Osteoblast (primary cell): ENCODE measurements around the gene ASTN2. TPM values are rescaled to one million over a fixed set of nuclear protein-coding genes. Genes with fewer than 3 reads are reported as not detected.

Experiments
- DNase-seq: peaks from one replicate; pipeline ENCODE4 v3.0.0; 2011; ENCODE audit warnings: low spot score, mixed read lengths; ENCODE audit not compliant: insufficient read length; ENCODE audit errors: missing footprints
- H2AFZ ChIP-seq: 2 replicates; pipeline ENCODE4 v1.6.0; 2011; ENCODE audit warnings: mild to moderate bottlenecking, low read length
- H3K27ac ChIP-seq: 2 replicates; pipeline ENCODE4 v1.5.1; 2011; ENCODE audit warnings: mild to moderate bottlenecking, low read depth, low read length, moderate library complexity
- H3K27me3 ChIP-seq: 2 replicates; pipeline ENCODE4 v1.6.0; 2012; ENCODE audit warnings: mild to moderate bottlenecking, control low read depth, inconsistent platforms, low read length, moderate library complexity; ENCODE audit not compliant: insufficient read depth
- H3K36me3 ChIP-seq: 2 replicates; pipeline ENCODE4 v1.5.1; 2011; ENCODE audit warnings: mild to moderate bottlenecking, low read length, control low read depth, moderate library complexity; ENCODE audit not compliant: insufficient read depth
- H3K4me1 ChIP-seq: 2 replicates; pipeline ENCODE4 v1.5.1; 2011; ENCODE audit warnings: mild to moderate bottlenecking, low read length, control low read depth, moderate library complexity; ENCODE audit not compliant: insufficient read depth
- H3K4me2 ChIP-seq: 2 replicates; pipeline ENCODE4 v1.6.0; 2011; ENCODE audit warnings: mild to moderate bottlenecking, low read length; ENCODE audit not compliant: insufficient read depth
- H3K4me3 ChIP-seq: fragments of 200-600 bp; sonication (generic); 3 replicates; pipeline ENCODE4 v1.5.1; 2012; ENCODE audit warnings: mild to moderate bottlenecking, low read length, inconsistent platforms; ENCODE audit not compliant: insufficient read depth
- H3K79me2 ChIP-seq: 2 replicates; pipeline ENCODE4 v1.6.0; 2012; ENCODE audit warnings: mild to moderate bottlenecking, low read length, control low read depth, inconsistent platforms; ENCODE audit not compliant: insufficient read depth
- H3K9me3 ChIP-seq: 2 replicates; pipeline ENCODE4 v1.5.1; 2011; ENCODE audit warnings: low read depth, low read length, control low read depth
- H4K20me1 ChIP-seq: 2 replicates; pipeline ENCODE4 v1.6.0; 2012; ENCODE audit warnings: mild to moderate bottlenecking, low read length, control low read depth; ENCODE audit not compliant: insufficient read depth
- total RNA-seq: library from RNA; depleted of rRNA; stranded (reverse); fragments of >200 nt; gene quantifications from 2 replicates; pipeline ENCODE4 v1.2.3, GENCODE V29; 2012
- TF ChIP-seq, protein P1 (sequence below): IDR thresholded peaks from 2 replicates; pipeline ENCODE4 v1.5.1; 2011; ENCODE audit warnings: mild to moderate bottlenecking, low read depth, low read length, moderate library complexity; ENCODE audit errors: extremely low read depth

Gene ASTN2
- total RNA-seq, 1 donor: 4.7 TPM

DNA sequence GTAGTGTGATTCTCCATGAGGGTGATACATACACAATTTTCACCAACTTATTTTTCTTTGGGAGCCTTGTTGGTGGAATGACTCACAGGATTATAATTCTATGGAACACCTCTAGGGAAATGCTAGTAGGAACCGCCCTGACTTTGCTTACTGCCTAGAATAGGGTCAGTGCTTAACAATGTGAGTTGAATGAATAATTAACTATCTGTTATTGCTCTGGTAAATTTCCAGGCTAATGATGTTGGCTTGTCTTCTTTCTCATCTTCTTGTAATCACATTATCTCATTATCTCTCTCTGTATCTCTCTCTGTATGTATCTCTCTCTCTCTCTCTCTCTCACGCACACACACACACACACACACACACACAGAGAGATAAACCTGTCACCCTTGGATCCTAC is 436.7 kb downstream of the ASTN2 start:
- Histone ChIP-seq H3K4me3 (no peak overlapping the region), H3K4me2 (no peak overlapping the region)
- TF ChIP-seq, protein P1, sequence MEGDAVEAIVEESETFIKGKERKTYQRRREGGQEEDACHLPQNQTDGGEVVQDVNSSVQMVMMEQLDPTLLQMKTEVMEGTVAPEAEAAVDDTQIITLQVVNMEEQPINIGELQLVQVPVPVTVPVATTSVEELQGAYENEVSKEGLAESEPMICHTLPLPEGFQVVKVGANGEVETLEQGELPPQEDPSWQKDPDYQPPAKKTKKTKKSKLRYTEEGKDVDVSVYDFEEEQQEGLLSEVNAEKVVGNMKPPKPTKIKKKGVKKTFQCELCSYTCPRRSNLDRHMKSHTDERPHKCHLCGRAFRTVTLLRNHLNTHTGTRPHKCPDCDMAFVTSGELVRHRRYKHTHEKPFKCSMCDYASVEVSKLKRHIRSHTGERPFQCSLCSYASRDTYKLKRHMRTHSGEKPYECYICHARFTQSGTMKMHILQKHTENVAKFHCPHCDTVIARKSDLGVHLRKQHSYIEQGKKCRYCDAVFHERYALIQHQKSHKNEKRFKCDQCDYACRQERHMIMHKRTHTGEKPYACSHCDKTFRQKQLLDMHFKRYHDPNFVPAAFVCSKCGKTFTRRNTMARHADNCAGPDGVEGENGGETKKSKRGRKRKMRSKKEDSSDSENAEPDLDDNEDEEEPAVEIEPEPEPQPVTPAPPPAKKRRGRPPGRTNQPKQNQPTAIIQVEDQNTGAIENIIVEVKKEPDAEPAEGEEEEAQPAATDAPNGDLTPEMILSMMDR: no peak

DNA sequence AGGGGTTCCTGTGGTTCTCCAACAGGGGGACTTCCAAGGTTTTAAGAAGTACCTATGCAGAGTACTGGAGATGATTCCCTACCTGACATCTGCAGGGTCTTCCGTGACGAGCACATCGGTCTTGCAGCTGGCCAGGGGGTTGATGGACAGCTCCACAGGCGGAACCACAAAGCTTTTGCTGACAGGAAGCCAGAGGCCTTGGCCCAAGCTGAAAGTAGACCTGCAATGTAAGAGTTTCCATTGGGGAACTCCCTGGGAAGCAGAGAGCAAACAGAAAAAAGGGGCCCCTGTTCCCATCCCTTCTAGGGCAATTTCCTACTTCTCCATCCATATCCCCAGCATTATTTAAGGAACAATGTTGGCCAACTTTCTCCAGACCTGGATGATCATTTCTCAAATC is 439.7 kb downstream of the ASTN2 start:
- H4K20me1 ChIP-seq: no peaks in the 10 kb centered on the region
- H2AFZ ChIP-seq: no peak overlapping the region
- TF ChIP-seq, protein P1: no peak
- no peak overlapping the region for H3K27ac ChIP-seq
- H3K27me3 ChIP-seq: no peaks in the 10 kb centered on the region
- DNase-seq: no peak
- no peaks in the 10 kb centered on the region for H3K36me3 ChIP-seq
- no peak overlapping the region for H3K4me3 ChIP-seq
- H3K79me2 ChIP-seq: no peaks in the 10 kb centered on the region
- no peaks in the 10 kb centered on the region for H3K4me1 ChIP-seq
- no peak overlapping the region for H3K4me2 ChIP-seq
- no peaks in the 10 kb centered on the region for H3K9me3 ChIP-seq

More for the DNA sequence above, 436.7 kb downstream of the ASTN2 start:
- Histone ChIP-seq H3K9me3 (no peaks in the 10 kb centered on the region), H2AFZ (no peak overlapping the region), H3K27ac (no peak overlapping the region), H3K79me2 (no peaks in the 10 kb centered on the region), H3K36me3 (no peaks in the 10 kb centered on the region), H4K20me1 (no peaks in the 10 kb centered on the region), H3K27me3 (no peaks in the 10 kb centered on the region), H3K4me1 (no peaks in the 10 kb centered on the region)
- no peak for DNase-seq

GRCh38 chr9:116966199-116966598 is 448.7 kb downstream of the ASTN2 start:
- Histone ChIP-seq H3K27ac (no peak overlapping the region), H3K9me3 (no peaks in the 10 kb centered on the region), H3K4me2 (no peak overlapping the region), H3K36me3 (no peaks in the 10 kb centered on the region), H3K79me2 (no peaks in the 10 kb centered on the region), H3K4me3 (no peak overlapping the region), H4K20me1 (no peaks in the 10 kb centered on the region), H3K27me3 (no peaks in the 10 kb centered on the region), H3K4me1 (no peaks in the 10 kb centered on the region), H2AFZ (no peak overlapping the region)
- no peak for DNase-seq
- TF ChIP-seq, protein P1: no peak

DNA sequence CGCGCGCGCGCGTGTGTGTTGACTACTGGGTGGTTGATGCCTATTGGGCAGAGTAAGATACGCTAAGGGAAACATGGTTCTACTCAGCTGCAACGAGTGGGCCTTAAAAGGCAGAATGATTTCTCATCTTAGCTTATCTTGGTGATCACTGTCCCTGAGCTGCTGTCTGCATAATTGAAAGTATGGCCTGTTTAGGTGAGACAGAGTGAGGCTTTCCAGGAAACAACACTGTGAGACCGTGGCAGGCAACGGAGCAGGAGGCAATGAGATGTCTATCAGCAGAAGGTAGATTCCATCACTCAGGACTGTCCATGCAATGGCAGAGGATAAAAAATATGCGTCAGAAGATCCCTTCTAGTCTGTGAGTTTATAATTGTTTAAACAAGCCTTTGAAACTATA is 450.6 kb downstream of the ASTN2 start:
- Histone ChIP-seq H3K9me3 (no peaks in the 10 kb centered on the region), H3K27ac (no peak overlapping the region), H3K27me3 (no peaks in the 10 kb centered on the region), H3K36me3 (no peaks in the 10 kb centered on the region), H3K4me2 (no peak overlapping the region), H4K20me1 (no peaks in the 10 kb centered on the region), H3K79me2 (no peaks in the 10 kb centered on the region), H3K4me1 (no peaks in the 10 kb centered on the region), H2AFZ (no peak overlapping the region), H3K4me3 (no peak overlapping the region)
- DNase-seq: no peak
- TF ChIP-seq, protein P1: no peak
